HL-60 (cell line): ENCODE measurements around the gene PPIP5K2.

Experiments used
- DNase-seq, 2 experiments: peaks; one replicate each; pipeline ENCODE4 v3.0.0-alpha.2; 2010 to 2020; ENCODE audit warnings: low read depth in 1 of 2, low spot score in 1 of 2
- H3K27ac ChIP-seq: fragments of 250-450 bp; sonication (Bioruptor Pico); replicated peaks from 2 replicates; pipeline ENCODE4 v1.5.1; 2020; ENCODE audit warnings: mild to moderate bottlenecking, moderate library complexity
- H3K27me3 ChIP-seq: fragments of 250-450 bp; sonication (Bioruptor Pico); 2 replicates; pipeline ENCODE4 v1.5.1; 2021; ENCODE audit warnings: mild to moderate bottlenecking, moderate library complexity; ENCODE audit not compliant: insufficient read depth, poor library complexity, severe bottlenecking
- H3K4me3 ChIP-seq: replicated peaks from 2 replicates; pipeline ENCODE4 v1.5.1; 2011; ENCODE audit warnings: mild to moderate bottlenecking, control low read depth, low read length; ENCODE audit not compliant: insufficient read depth
- CTCF ChIP-seq: IDR thresholded peaks from one replicate; pipeline ENCODE4 v1.5.1; 2011; ENCODE audit warnings: low read length, control low read depth, inconsistent platforms; ENCODE audit not compliant: insufficient read depth
- GABPA ChIP-seq: IDR thresholded peaks from 2 replicates; pipeline ENCODE4 v1.6.1; 2012; ENCODE audit warnings: low read depth
- POLR2AphosphoS5 ChIP-seq: IDR thresholded peaks from 2 replicates; pipeline ENCODE4 v1.6.1; 2012; ENCODE audit warnings: low read depth
- SPI1 ChIP-seq: IDR thresholded peaks from 2 replicates; pipeline ENCODE4 v1.6.1; 2012; ENCODE audit warnings: low read depth, mild to moderate bottlenecking, borderline replicate concordance
- TF ChIP-seq, protein P1 (sequence below): IDR thresholded peaks from 2 replicates; pipeline ENCODE4 v1.6.1; 2012; ENCODE audit warnings: low read depth; ENCODE audit not compliant: insufficient replicate concordance

The PPIP5K2 gene

GRCh38 chr5:103109277-103109676 lies 10.8 kb upstream of the PPIP5K2 start:
- Histone ChIP-seq H3K27me3 (no peaks in the 10 kb centered on the region), H3K4me3 (no peak overlapping the region), H3K27ac (no peak overlapping the region)
- DNase-seq = no peak
- TF ChIP-seq, protein P1, sequence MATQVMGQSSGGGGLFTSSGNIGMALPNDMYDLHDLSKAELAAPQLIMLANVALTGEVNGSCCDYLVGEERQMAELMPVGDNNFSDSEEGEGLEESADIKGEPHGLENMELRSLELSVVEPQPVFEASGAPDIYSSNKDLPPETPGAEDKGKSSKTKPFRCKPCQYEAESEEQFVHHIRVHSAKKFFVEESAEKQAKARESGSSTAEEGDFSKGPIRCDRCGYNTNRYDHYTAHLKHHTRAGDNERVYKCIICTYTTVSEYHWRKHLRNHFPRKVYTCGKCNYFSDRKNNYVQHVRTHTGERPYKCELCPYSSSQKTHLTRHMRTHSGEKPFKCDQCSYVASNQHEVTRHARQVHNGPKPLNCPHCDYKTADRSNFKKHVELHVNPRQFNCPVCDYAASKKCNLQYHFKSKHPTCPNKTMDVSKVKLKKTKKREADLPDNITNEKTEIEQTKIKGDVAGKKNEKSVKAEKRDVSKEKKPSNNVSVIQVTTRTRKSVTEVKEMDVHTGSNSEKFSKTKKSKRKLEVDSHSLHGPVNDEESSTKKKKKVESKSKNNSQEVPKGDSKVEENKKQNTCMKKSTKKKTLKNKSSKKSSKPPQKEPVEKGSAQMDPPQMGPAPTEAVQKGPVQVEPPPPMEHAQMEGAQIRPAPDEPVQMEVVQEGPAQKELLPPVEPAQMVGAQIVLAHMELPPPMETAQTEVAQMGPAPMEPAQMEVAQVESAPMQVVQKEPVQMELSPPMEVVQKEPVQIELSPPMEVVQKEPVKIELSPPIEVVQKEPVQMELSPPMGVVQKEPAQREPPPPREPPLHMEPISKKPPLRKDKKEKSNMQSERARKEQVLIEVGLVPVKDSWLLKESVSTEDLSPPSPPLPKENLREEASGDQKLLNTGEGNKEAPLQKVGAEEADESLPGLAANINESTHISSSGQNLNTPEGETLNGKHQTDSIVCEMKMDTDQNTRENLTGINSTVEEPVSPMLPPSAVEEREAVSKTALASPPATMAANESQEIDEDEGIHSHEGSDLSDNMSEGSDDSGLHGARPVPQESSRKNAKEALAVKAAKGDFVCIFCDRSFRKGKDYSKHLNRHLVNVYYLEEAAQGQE = no peak
- TF ChIP-seq CTCF = no peak
- TF ChIP-seq SPI1 = no peak
- no peak for TF ChIP-seq GABPA
- no peak for TF ChIP-seq POLR2AphosphoS5

DNA sequence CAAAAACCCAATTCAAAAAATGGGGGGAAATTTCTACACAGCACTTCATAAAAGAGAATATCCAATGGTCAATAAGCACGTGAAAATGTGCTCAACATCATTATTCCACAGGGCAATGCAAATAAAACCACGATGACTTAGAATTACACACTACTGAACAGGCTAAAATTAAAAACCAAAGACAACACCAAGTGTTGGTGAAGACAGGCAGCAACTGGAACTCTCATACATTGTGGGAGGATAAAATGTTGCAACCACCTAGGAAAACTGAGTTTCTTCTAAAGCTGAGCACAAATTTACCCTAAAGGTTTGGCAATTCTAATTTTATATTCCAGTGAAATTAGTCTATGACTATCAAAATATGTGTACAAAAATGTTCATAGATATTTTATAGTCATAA lies 9.7 kb upstream of the PPIP5K2 start:
- H3K27ac ChIP-seq = peak overlapping the region; percentile 72
- DNase-seq = no peak
- TF ChIP-seq CTCF (no peak), GABPA (no peak), POLR2AphosphoS5 (no peak), SPI1 (no peak)
- TF ChIP-seq, protein P1 = no peak

GRCh38 chr5:103111468-103111867 lies 8.6 kb upstream of the PPIP5K2 start:
- TF ChIP-seq, protein P1 = no peak
- TF ChIP-seq SPI1 = no peak
- no peak for TF ChIP-seq CTCF
- TF ChIP-seq POLR2AphosphoS5 = no peak
- TF ChIP-seq GABPA = no peak
- Histone ChIP-seq H3K4me3 (no peak overlapping the region), H3K27me3 (no peaks in the 10 kb centered on the region), H3K27ac (peak overlapping the region; percentile 72)
- peak in 1 of 2 experiments; percentile 75 for DNase-seq

More for the DNA sequence above, 9.7 kb upstream of the PPIP5K2 start:
- Histone ChIP-seq H3K4me3 (no peak overlapping the region), H3K27me3 (no peaks in the 10 kb centered on the region)
